H1 (cell line): ENCODE measurements around the gene LRRTM4. TPM values are rescaled to one million over a fixed set of nuclear protein-coding genes. Genes with fewer than 3 reads are reported as not detected.

ENCODE experiments used
- CTCF ChIA-PET: fragments of 300-600 bp; sonication (Branson Sonifier 250); formaldehyde crosslinking; loops from one replicate; lab custom pipeline; 2021; ENCODE audit not compliant: partially characterized antibody; lab: Charles Lee
- POLR2A ChIA-PET: fragments of 300-600 bp; sonication (Branson Sonifier 250); formaldehyde crosslinking; loops from one replicate; lab custom pipeline; 2021; ENCODE audit warnings: inconsistent platforms; ENCODE audit not compliant: partially characterized antibody; lab: Charles Lee
- DNase-seq, 2 experiments: peaks; one replicate each; pipeline versions ENCODE4 v3.0.0 to v3.0.0-alpha.2; 2010 to 2022; ENCODE audit warnings: low spot score in 2 of 2, low read depth in 1 of 2, mixed read lengths in 1 of 2
- FAIRE-seq: peaks from 2 replicates; lab custom pipeline; 2011; peaks lifted over from hg19 to GRCh38; lab: Jason Lieb, UNC
- H2AFZ ChIP-seq: 2 replicates; pipeline ENCODE4 v1.8.1; 2012; ENCODE audit warnings: low read length, inconsistent platforms
- H2AK5ac ChIP-seq: 2 replicates; pipeline ENCODE4 v1.6.1; 2013; ENCODE audit warnings: low read depth, low read length
- H2BK120ac ChIP-seq: replicated peaks from 2 replicates; pipeline ENCODE3; 2013; ENCODE audit warnings: low read depth, low read length, inconsistent platforms
- H2BK12ac ChIP-seq: 2 replicates; pipeline ENCODE4 v1.6.1; 2013; ENCODE audit warnings: low read depth, low read length
- H2BK15ac ChIP-seq: 2 replicates; pipeline ENCODE4 v1.6.1; 2013; ENCODE audit warnings: low read length
- H2BK20ac ChIP-seq: 2 replicates; pipeline ENCODE4 v1.6.1; 2013; ENCODE audit warnings: low read length
- H2BK5ac ChIP-seq: 2 replicates; pipeline ENCODE4 v1.6.1; 2013; ENCODE audit warnings: low read depth, low read length
- H3K14ac ChIP-seq: 2 replicates; pipeline ENCODE4 v1.6.1; 2013; ENCODE audit warnings: inconsistent platforms; ENCODE audit not compliant: insufficient read length
- H3K18ac ChIP-seq: 2 replicates; pipeline ENCODE4 v1.6.1; 2013; ENCODE audit warnings: low read length; ENCODE audit errors: extremely low read depth
- H3K23ac ChIP-seq: 2 replicates; pipeline ENCODE4 v1.6.1; 2013; ENCODE audit warnings: inconsistent platforms; ENCODE audit not compliant: insufficient read length
- H3K23me2 ChIP-seq: 2 replicates; pipeline ENCODE4 v1.6.1; 2013; ENCODE audit warnings: low read depth, low read length
- H3K27ac ChIP-seq: 2 replicates; pipeline ENCODE4 v1.6.1; 2011; ENCODE audit warnings: low read depth, low read length, inconsistent platforms
- H3K27me3 ChIP-seq, 4 experiments: replicated peaks in 1 of 4; 1 replicate in 1 of 4; 2 replicates in 3 of 4; pipeline versions ENCODE4 v1.6.1 to v1.8.1; 2011 to 2013; ENCODE audit warnings: low read length in 3 of 4, mild to moderate bottlenecking in 3 of 4, inconsistent platforms in 2 of 4, mixed read lengths in 2 of 4, moderate library complexity in 1 of 4; ENCODE audit not compliant: control insufficient read depth in 3 of 4, insufficient read depth in 3 of 4; ENCODE audit errors: extremely low read depth in 1 of 4
- H3K36me3 ChIP-seq, 4 experiments: 2 replicates each; pipeline versions ENCODE4 v1.6.1 to v1.8.1; 2011 to 2013; ENCODE audit warnings: mild to moderate bottlenecking in 4 of 4, low read length in 3 of 4, moderate library complexity in 2 of 4, control low read depth in 1 of 4, inconsistent platforms in 1 of 4; ENCODE audit not compliant: insufficient read depth in 4 of 4, control insufficient read depth in 2 of 4
- H3K4ac ChIP-seq: replicated peaks from 2 replicates; pipeline ENCODE3; 2013; ENCODE audit warnings: low read length, low read depth, mixed read lengths, inconsistent platforms; ENCODE audit not compliant: insufficient read length
- H3K4me1 ChIP-seq, 4 experiments: replicated peaks in 1 of 4; 1 replicate in 1 of 4; 2 replicates in 3 of 4; pipeline versions ENCODE4 v1.6.1 to v1.8.1; 2011 to 2013; ENCODE audit warnings: low read length in 3 of 4, inconsistent platforms in 2 of 4, mixed read lengths in 1 of 4; ENCODE audit not compliant: insufficient read depth in 4 of 4, control insufficient read depth in 3 of 4
- H3K4me2 ChIP-seq, 2 experiments: 2 replicates each; pipeline versions ENCODE4 v1.6.1 to v1.8.1; 2011 to 2013; ENCODE audit warnings: low read depth in 2 of 2, low read length in 2 of 2, control low read depth in 1 of 2, inconsistent platforms in 1 of 2, mild to moderate bottlenecking in 1 of 2; ENCODE audit not compliant: insufficient read depth in 1 of 2
- H3K4me3 ChIP-seq, 4 experiments: fragments of 200-600, 300-600 bp in 1 of 4; sonication (generic), shearing (Covaris generic), sonication (Bioruptor Twin) in 1 of 4; 2 replicates each; pipeline versions ENCODE4 v1.5.1 to v1.8.1; 2011 to 2016; ENCODE audit warnings: low read length in 4 of 4, low read depth in 3 of 4, control low read depth in 2 of 4, inconsistent platforms in 2 of 4, mild to moderate bottlenecking in 2 of 4, mixed read lengths in 1 of 4, moderate library complexity in 1 of 4; ENCODE audit not compliant: insufficient read depth in 2 of 4; ENCODE audit errors: extremely low read depth in 1 of 4
- H3K56ac ChIP-seq: replicated peaks from 2 replicates; pipeline ENCODE3; 2013; ENCODE audit warnings: low read depth, mild to moderate bottlenecking, mixed read lengths, low read length, inconsistent platforms; ENCODE audit not compliant: insufficient read length
- H3K79me1 ChIP-seq: 2 replicates; pipeline ENCODE4 v1.6.1; 2013; ENCODE audit warnings: low read depth, low read length, control low read depth
- H3K79me2 ChIP-seq, 2 experiments: 2 replicates each; pipeline versions ENCODE4 v1.6.1 to v1.8.1; 2012 to 2013; ENCODE audit warnings: low read length in 2 of 2, mild to moderate bottlenecking in 2 of 2, inconsistent platforms in 1 of 2; ENCODE audit not compliant: insufficient read depth in 2 of 2, control insufficient read depth in 1 of 2
- H3K9ac ChIP-seq, 4 experiments: replicated peaks in 1 of 4; 1 replicate in 1 of 4; 2 replicates in 3 of 4; pipeline versions ENCODE4 v1.6.1 to v1.8.1; 2011 to 2013; ENCODE audit warnings: low read depth in 3 of 4, low read length in 3 of 4, control low read depth in 2 of 4, mild to moderate bottlenecking in 2 of 4, moderate library complexity in 2 of 4, inconsistent platforms in 1 of 4; ENCODE audit errors: extremely low read depth in 1 of 4
- H3K9me3 ChIP-seq, 2 experiments: 2 replicates each; pipeline versions ENCODE4 v1.6.1 to v1.8.1; 2012 to 2013; ENCODE audit warnings: mild to moderate bottlenecking in 2 of 2, moderate library complexity in 2 of 2, control low read depth in 1 of 2, inconsistent platforms in 1 of 2, low read depth in 1 of 2, low read length in 1 of 2, mixed read lengths in 1 of 2; ENCODE audit not compliant: insufficient read depth in 2 of 2
- H4K20me1 ChIP-seq, 2 experiments: replicated peaks in 1 of 2; 2 replicates each; pipeline versions ENCODE3 to v1.8.1; 2011 to 2013; ENCODE audit warnings: inconsistent platforms in 2 of 2, low read length in 2 of 2, mild to moderate bottlenecking in 1 of 2; ENCODE audit not compliant: insufficient read depth in 2 of 2, control insufficient read depth in 1 of 2
- H4K5ac ChIP-seq: 2 replicates; pipeline ENCODE4 v1.6.1; 2013; ENCODE audit warnings: low read length, low read depth, mixed read lengths, inconsistent platforms; ENCODE audit not compliant: insufficient read length
- H4K8ac ChIP-seq: 2 replicates; pipeline ENCODE4 v1.8.0; 2013; ENCODE audit warnings: mild to moderate bottlenecking, moderate library complexity, low read length, inconsistent platforms; ENCODE audit not compliant: insufficient read depth; ENCODE audit errors: extremely low read depth
- H4K91ac ChIP-seq: replicated peaks from 2 replicates; pipeline ENCODE3; 2013; ENCODE audit warnings: low read length, mixed read lengths, inconsistent platforms; ENCODE audit not compliant: insufficient read length
- CBX5 ChIP-seq: fragments of 300-800, 300-1000 bp; sonication (generic); IDR thresholded peaks from 2 replicates; pipeline ENCODE4 v1.7.1; 2016; ENCODE audit warnings: antibody characterized with exemption, low read length, low read depth
- CEBPB ChIP-seq: IDR thresholded peaks from 2 replicates; pipeline ENCODE4 v1.6.1; 2012; ENCODE audit warnings: low read depth, low read length
- CHD1 ChIP-seq: IDR thresholded peaks from 2 replicates; pipeline ENCODE4 v1.6.1; 2012; ENCODE audit warnings: low read depth, low read length, improper control_type of control experiment
- EZH2 ChIP-seq: fragments of 200-600 bp; sonication (generic); IDR thresholded peaks from 2 replicates; pipeline ENCODE4 v1.7.1; 2012; ENCODE audit warnings: low read depth, mild to moderate bottlenecking, moderate library complexity, low read length, inconsistent platforms; ENCODE audit not compliant: severe bottlenecking
- GTF2F1 ChIP-seq: IDR thresholded peaks from 2 replicates; pipeline ENCODE4 v1.6.1; 2012; ENCODE audit warnings: low read depth, low read length, improper control_type of control experiment, borderline replicate concordance
- SIRT6 ChIP-seq: IDR thresholded peaks from one replicate; pipeline ENCODE4 v1.7.1; 2012; ENCODE audit warnings: low read length, inconsistent platforms
- SP4 ChIP-seq: IDR thresholded peaks from 2 replicates; pipeline ENCODE4 v1.6.1; 2012; ENCODE audit warnings: low read length, inconsistent platforms
- ZNF274 ChIP-seq: IDR thresholded peaks from 2 replicates; pipeline ENCODE4 v1.7.0; 2012; ENCODE audit warnings: low read length, borderline replicate concordance; ENCODE audit errors: extremely low read depth
- WGBS, 2 experiments: shearing (Covaris generic) in 1 of 2; methylation state at CpG; one replicate each; pipeline versions ENCODE4 v1.1.6 to v1.1.7; 2013 to 2015; ENCODE audit warnings: low lambda C conversion rate in 2 of 2, mixed read lengths in 2 of 2, inconsistent platforms in 1 of 2, low coverage in 1 of 2, missing lambda C conversion rate in 1 of 2; ENCODE audit not compliant: insufficient replicate concordance in 2 of 2, insufficient coverage in 1 of 2, insufficient read length in 1 of 2; ENCODE audit errors: extremely low coverage in 1 of 2, missing lambda C conversion rate in 1 of 2; 5-methylcytosine and 5-hydroxymethylcytosine counted together
- polyA plus RNA-seq, 7 experiments: library from polyadenylated mRNA; depleted of rRNA in 3 of 7; stranded (reverse) in 5 of 7; unstranded in 2 of 7; fragments of >200 nt in 5 of 7; fragments of 200-250 nt in 2 of 7; gene quantifications; 1 replicate in 5 of 7; 2 replicates in 1 of 7; 4 replicates in 1 of 7; pipeline versions ENCODE4 v1.2.1 to v1.2.3, GENCODE V29; 2011 to 2013; ENCODE audit warnings: missing spikeins in 2 of 7, mixed read lengths in 2 of 7
- total RNA-seq: library from RNA; stranded (reverse); fragmentation: NEBNext Ultra II Directional; extraction: Animal tissue kit (Norgen Biotek cat#: 25700); gene quantifications from 2 replicates; pipeline ENCODE4 v1.2.1, GENCODE V29; 2021

LRRTM4 gene
- total and polyA plus RNA-seq, 2 of the 8 experiments (the other 6 are each of a cell fraction or from before 2014, with no cell fraction given), result 3.6 to 9.5 TPM

DNA sequence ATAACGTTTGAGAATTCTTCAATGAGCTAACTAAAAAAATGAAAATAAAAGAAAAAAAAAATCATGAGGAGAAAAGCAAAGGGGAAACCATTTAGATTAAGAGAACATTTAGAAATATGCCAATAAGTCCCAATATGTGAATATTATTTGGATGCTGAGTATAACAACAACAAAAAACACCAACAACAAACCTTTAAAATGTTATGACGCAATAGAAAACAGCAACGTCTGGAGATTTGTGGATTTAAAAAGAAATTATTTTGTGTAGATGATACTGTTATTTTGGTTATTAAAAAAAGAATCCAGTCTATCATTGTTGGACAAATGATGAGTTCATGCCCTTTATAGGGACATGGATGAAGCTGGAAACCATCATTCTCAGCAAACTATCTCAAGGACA, 417.2 kb downstream of the LRRTM4 start:
- H3K4me2 ChIP-seq, result no peak overlapping the region
- H2BK120ac ChIP-seq, result no peak overlapping the region
- no peaks in the 10 kb centered on the region for H3K9me3 ChIP-seq
- no peak overlapping the region for H4K5ac ChIP-seq
- ChIA-PET POLR2A (interaction anchor here (1.5 to 2.4 kb wide), 2 partner anchors 8 to 152 kb away, joined by 4 to 10 read pairs; no protein-coding TSS in a partner anchor), CTCF (interaction anchor here (1.1 to 1.3 kb wide), 2 partner anchors 13 to 40 kb away, joined by 4 to 6 read pairs; no protein-coding TSS in a partner anchor)
- H2AK5ac ChIP-seq, result no peak overlapping the region
- peaks cover 0 to 3% (median 0%) of the 10 kb centered on the region in 4 experiments; a peak in 1 of 7 replicates for H3K4me1 ChIP-seq
- no peak overlapping the region for H2BK15ac ChIP-seq
- H3K4ac ChIP-seq, result no peak overlapping the region
- no peak overlapping the region for H3K9ac ChIP-seq
- H3K27me3 ChIP-seq, result no peaks in the 10 kb centered on the region
- no peak overlapping the region for H3K56ac ChIP-seq
- no peak overlapping the region for H3K27ac ChIP-seq
- FAIRE-seq (no peak), DNase-seq (no peak)
- peaks cover 0 to 7% (median 0%) of the 10 kb centered on the region in 4 experiments; a peak in 2 of 8 replicates for H3K36me3 ChIP-seq
- WGBS, 2 experiments, result 87% methylated on average over 3 of the region's 3 CpGs; no CpG with 5 or more reads in 1 of the 2 experiments
- H4K91ac ChIP-seq, result no peak overlapping the region
- H3K23ac ChIP-seq, result no peak overlapping the region
- no peak overlapping the region for H3K14ac ChIP-seq
- H3K23me2 ChIP-seq, result 0 out of 2 replicates have a peak, but pooled peaks cover 2% of the 10 kb centered on the region
- no peak overlapping the region for H3K18ac ChIP-seq
- H2BK5ac ChIP-seq, result no peak overlapping the region
- H3K79me2 ChIP-seq, result no peaks in the 10 kb centered on the region
- no peaks in the 10 kb centered on the region for H3K79me1 ChIP-seq
- H3K4me3 ChIP-seq, result no peak overlapping the region
- H4K20me1 ChIP-seq, result peaks cover 0 to 2% of the 10 kb centered on the region in 2 experiments
- H2BK20ac ChIP-seq, result no peak overlapping the region
- TF ChIP-seq CHD1 (no peak), EZH2 (no peak), ZNF274 (no peak), SIRT6 (no peak), CEBPB (peak; percentile 62; the same call in 1 of the 2 replicates), GTF2F1 (no peak), CBX5 (no peak), SP4 (no peak)
- no peak overlapping the region for H4K8ac ChIP-seq
- no peak overlapping the region for H2AFZ ChIP-seq
- H2BK12ac ChIP-seq, result no peak overlapping the region
